Sigmoid colon (tissue), 4 donors: ENCODE measurements around the gene CUL4A.

ENCODE experiments used
- CTCF ChIP-seq, 4 experiments: fragments of 450-650 bp in 3 of 4; fragments of 200-600 bp in 1 of 4; IDR thresholded peaks; one replicate each; pipeline ENCODE4 v1.5.1; 2016 to 2019; ENCODE audit warnings: antibody characterized with exemption in 4 of 4, mild to moderate bottlenecking in 3 of 4, moderate library complexity in 2 of 4
- POLR2A ChIP-seq, 2 donors: fragments of 450-650 bp; IDR thresholded peaks; one replicate each; pipeline ENCODE4 v1.6.1; 2016; ENCODE audit warnings: antibody characterized with exemption in 2 of 2, mild to moderate bottlenecking in 2 of 2, moderate library complexity in 2 of 2
- POLR2AphosphoS5 ChIP-seq, 4 donors: sonication (generic); formaldehyde crosslinking; IDR thresholded peaks; one replicate each; pipeline ENCODE4 v1.6.1; 2017; ENCODE audit warnings: antibody characterized with exemption in 4 of 4

- TF ChIP-seq CTCF (IDR thresholded peaks at IDR 0.05) (no peak), POLR2AphosphoS5 (IDR thresholded peaks at IDR 0.05) (no peak), POLR2A (IDR thresholded peaks at IDR 0.05) (no peak)
Measured at GRCh38 chr13:113229161-113229560, 19.7 kb downstream of the CUL4A start.
